Stimulated activated CD8-positive, alpha-beta memory T cell treated with anti-CD3 and anti-CD28 coated beads, Interleukin-12 subunit alpha, Interleukin-12 subunit beta, amount 100 ng/mL, for 4 hours (primary cell): ENCODE results near the gene THBS1.

ENCODE experiments used
- DNase-seq: peaks from one replicate; pipeline ENCODE4 v3.0.0-alpha.2; 2020; ENCODE audit warnings: low read depth

The THBS1 gene

GRCh38 chr15:39580485-39581241 lies at the start of gene THBS1:
TSS of gene THBS1 (plus strand) at chr15:39581079. CDS start at chr15:39581858, 779 bp downstream.
- DNase-seq, result peak; percentile 48

GRCh38 chr15:39534996-39535395 lies 45.9 kb upstream of the THBS1 start:
- no peak for DNase-seq

GRCh38 chr15:39535466-39535865 lies 45.4 kb upstream of the THBS1 start:
- no peak for DNase-seq

- no peak for DNase-seq
These were observed 41.9 kb upstream of the THBS1 start for GRCh38 chr15:39538936-39539335.

- DNase-seq, result no peak
These were observed 41.4 kb upstream of the THBS1 start for GRCh38 chr15:39539466-39539865.

GRCh38 chr15:39539973-39540558 lies 40.8 kb upstream of the THBS1 start:
- no peak for DNase-seq

- no peak for DNase-seq
These were observed 38.4 kb upstream of the THBS1 start for GRCh38 chr15:39542385-39543065.

GRCh38 chr15:39543651-39544050 lies 37.2 kb upstream of the THBS1 start:
- no peak for DNase-seq

GRCh38 chr15:39546842-39547241 lies 34.0 kb upstream of the THBS1 start:
- no peak for DNase-seq

GRCh38 chr15:39548561-39548960 lies 32.3 kb upstream of the THBS1 start:
- DNase-seq, result no peak

GRCh38 chr15:39549912-39550311 lies 31.0 kb upstream of the THBS1 start:
- no peak for DNase-seq

- no peak for DNase-seq
These were observed 29.4 kb upstream of the THBS1 start for GRCh38 chr15:39551476-39551875.

GRCh38 chr15:39552556-39552955 lies 28.3 kb upstream of the THBS1 start:
- no peak for DNase-seq

GRCh38 chr15:39553947-39554693 lies 26.8 kb upstream of the THBS1 start:
- DNase-seq, result no peak

GRCh38 chr15:39554746-39555387 lies 26.0 kb upstream of the THBS1 start:
- DNase-seq, result no peak

GRCh38 chr15:39555885-39556284 lies 25.0 kb upstream of the THBS1 start:
- DNase-seq, result no peak

- DNase-seq, result no peak
These were observed 24.4 kb upstream of the THBS1 start for GRCh38 chr15:39556461-39556860.

GRCh38 chr15:39558421-39558820 lies 22.5 kb upstream of the THBS1 start:
- no peak for DNase-seq

- no peak for DNase-seq
These were observed 15.8 kb upstream of the THBS1 start for GRCh38 chr15:39564972-39565665.

- no peak for DNase-seq
These were observed 15.0 kb upstream of the THBS1 start for GRCh38 chr15:39565851-39566250.

GRCh38 chr15:39573287-39573686 lies 7.6 kb upstream of the THBS1 start:
- no peak for DNase-seq
